Panc1 (cell line): ENCODE measurements around the gene SCGB1A1. TPM values are rescaled to one million over a fixed set of nuclear protein-coding genes. Genes with fewer than 3 reads are reported as not detected.

Source experiments
- ATAC-seq: fragments of 200-7000 bp; cut with Tn5 transposase; 2 replicates; pipeline ENCODE4 v1.9.1; 2020; ENCODE audit warnings: mild to moderate bottlenecking, moderate library complexity
- BruUV-seq: library from RNA; stranded (reverse); fragments of 400-500 nt; replicated peaks from 2 replicates; lab custom pipeline; 2021; lab: Mats Ljungman, UMichigan
- CTCF ChIA-PET: fragments of 300-600 bp; sonication (Branson Sonifier 250); formaldehyde crosslinking; loops from one replicate; lab custom pipeline; 2022; ENCODE audit warnings: antibody characterized with exemption; lab: Charles Lee
- POLR2A ChIA-PET: fragments of 300-600 bp; sonication (Branson Sonifier 250); formaldehyde crosslinking; loops from one replicate; lab custom pipeline; 2022; ENCODE audit warnings: antibody characterized with exemption; lab: Charles Lee
- DNase-seq: peaks from one replicate; pipeline ENCODE4 v3.0.0-alpha.2; 2010; ENCODE audit warnings: low read depth, low spot score
- H3K27ac ChIP-seq: 2 replicates; pipeline ENCODE4 v1.5.1; 2011; ENCODE audit warnings: mild to moderate bottlenecking, low read length, inconsistent platforms
- H3K27me3 ChIP-seq: fragments of 200-500 bp; sonication (Bioruptor generic); 2 replicates; pipeline ENCODE4 v1.6.0; 2014; ENCODE audit warnings: low read length, inconsistent platforms; ENCODE audit not compliant: control insufficient read depth, insufficient read depth
- H3K36me3 ChIP-seq: fragments of 200-500 bp; sonication (Bioruptor generic); 2 replicates; pipeline ENCODE4 v1.5.1; 2014; ENCODE audit warnings: inconsistent platforms, mild to moderate bottlenecking, low read length, moderate library complexity; ENCODE audit not compliant: control insufficient read depth, insufficient read depth
- H3K4me1 ChIP-seq: 2 replicates; pipeline ENCODE4 v1.5.1; 2011; ENCODE audit warnings: inconsistent platforms, mild to moderate bottlenecking, low read length, moderate library complexity; ENCODE audit not compliant: control insufficient read depth, insufficient read depth
- H3K4me3 ChIP-seq, 2 experiments: 2 replicates each; pipeline ENCODE4 v1.5.1; 2011 to 2012; ENCODE audit warnings: low read depth in 2 of 2, low read length in 2 of 2, mild to moderate bottlenecking in 2 of 2, inconsistent platforms in 1 of 2, moderate library complexity in 1 of 2
- H3K9me3 ChIP-seq: fragments of 200-500 bp; sonication (Bioruptor generic); 2 replicates; pipeline ENCODE4 v1.5.1; 2014; ENCODE audit warnings: low read depth, mild to moderate bottlenecking, inconsistent platforms, low read length, moderate library complexity; ENCODE audit not compliant: control insufficient read depth, insufficient read depth
- CTCF ChIP-seq: fragments of 450-650 bp; IDR thresholded peaks from 2 replicates; pipeline ENCODE4 v1.5.1; 2017; ENCODE audit warnings: mild to moderate bottlenecking
- POLR2AphosphoS5 ChIP-seq: IDR thresholded peaks from 2 replicates; pipeline ENCODE4 v1.6.1; 2012; ENCODE audit warnings: mild to moderate bottlenecking, low read depth, low read length, moderate library complexity
- REST ChIP-seq, 2 experiments: IDR thresholded peaks; 2 replicates each; pipeline ENCODE4 v1.6.1; 2011 to 2012; ENCODE audit warnings: low read depth in 2 of 2, control low read depth in 1 of 2, low read length in 1 of 2, mild to moderate bottlenecking in 1 of 2, moderate library complexity in 1 of 2; ENCODE audit not compliant: insufficient read depth in 1 of 2
- SIN3A ChIP-seq: IDR thresholded peaks from 2 replicates; pipeline ENCODE4 v1.6.1; 2012; ENCODE audit warnings: low read depth, mild to moderate bottlenecking, low read length, moderate library complexity, borderline replicate concordance; ENCODE audit not compliant: insufficient read depth
- TCF7L2 ChIP-seq: IDR thresholded peaks from 2 replicates; pipeline ENCODE4 v1.6.1; 2011; ENCODE audit warnings: mild to moderate bottlenecking, low read depth, low read length, inconsistent platforms
- in situ Hi-C: cut with HindIII; loops from 2 replicates; pipeline ENCODE4 v1.10.0; 2016; ENCODE audit warnings: low sequenced_read_pairs, low pct_unique_long_range_greater_than_20kb
- intact Hi-C: fragments of 100-400 bp; cut with micrococcal nuclease; formaldehyde crosslinking; loops from one replicate; pipeline ENCODE4 v1.10.0; 2022; ENCODE audit not compliant: unreplicated experiment
- total RNA-seq: library from RNA; stranded (reverse); gene quantifications from one replicate; pipeline ENCODE4 v1.2.1, GENCODE V29; 2021; ENCODE audit not compliant: unreplicated experiment

SCGB1A1 gene
- total RNA-seq, 1 experiment from 2014 or later = 1.1 TPM

GRCh38 chr11:62450543-62451240, 31.9 kb downstream of the SCGB1A1 start:
- Histone ChIP-seq H3K9me3 (no peaks in the 10 kb centered on the region), H3K4me3 (no peak overlapping the region), H3K4me1 (peaks cover 37% of the 10 kb centered on the region), H3K27ac (peak overlapping the region; percentile 88), H3K27me3 (no peaks in the 10 kb centered on the region), H3K36me3 (no peaks in the 10 kb centered on the region)
- intact Hi-C loops (no loop called here), in situ Hi-C loops (no loop called here)
- POLR2A ChIA-PET = interaction anchor here (0.6 kb wide), 3 partner anchors 9 to 56 kb away, joined by 4 to 7 read pairs (median 7); no protein-coding TSS in a partner anchor
- no TSS peak for BruUV-seq
- no peak for DNase-seq
- CTCF ChIA-PET = no interaction called here
- ATAC-seq = no peak
- no peak for TF ChIP-seq SIN3A
- TF ChIP-seq CTCF = no peak
- no peak for TF ChIP-seq REST (IDR thresholded peaks at IDR 0.05; ENCODE audit: insufficient read depth in 1 of 2, low read depth in 2 of 2, low read length in 1 of 2)
- no peak for TF ChIP-seq POLR2AphosphoS5
- no peak for TF ChIP-seq TCF7L2

- ChIA-PET CTCF (no interaction called here), POLR2A (interaction anchor here (0.6 kb wide), 1 partner anchor 57 kb away, joined by 7 read pairs; no protein-coding TSS in a partner anchor)
- TF ChIP-seq TCF7L2 (no peak), REST (IDR thresholded peaks at IDR 0.05; ENCODE audit: insufficient read depth in 1 of 2, low read depth in 2 of 2, low read length in 1 of 2) (no peak), CTCF (no peak), SIN3A (no peak), POLR2AphosphoS5 (no peak)
- in situ Hi-C loops = no loop called here
- Histone ChIP-seq H3K4me3 (no peak overlapping the region), H3K9me3 (no peaks in the 10 kb centered on the region), H3K27me3 (no peaks in the 10 kb centered on the region), H3K36me3 (no peaks in the 10 kb centered on the region), H3K27ac (peak overlapping the region; percentile 88), H3K4me1 (peaks cover 32% of the 10 kb centered on the region)
- DNase-seq (no peak), ATAC-seq (no peak)
- no TSS peak for BruUV-seq
- intact Hi-C loops = no loop called here
Measured at GRCh38 chr11:62451241-62451621, 32.4 kb downstream of the SCGB1A1 start.
